GM12878 (cell line): ENCODE results near the gene EBPL. TPM values are rescaled to one million over a fixed set of nuclear protein-coding genes. Genes with fewer than 3 reads are reported as not detected.

Experiments used
- ATAC-seq: fragments of 200-7000 bp; cut with Tn5 transposase; 3 replicates; pipeline ENCODE4 v1.9.1; 2020; ENCODE audit warnings: mild to moderate bottlenecking, moderate library complexity
- BruUV-seq: library from RNA; stranded (reverse); fragments of 400-500 nt; replicated peaks from 2 replicates; lab custom pipeline; 2021; lab: Mats Ljungman, UMichigan
- CTCF ChIA-PET: fragments of 300-600 bp; sonication (Branson Sonifier 250); formaldehyde crosslinking; extraction: SDS; loops from one replicate; lab custom pipeline; 2021; ENCODE audit warnings: inconsistent platforms; lab: Yijun Ruan, JAX
- POLR2A ChIA-PET: fragments of 350-600 bp; formaldehyde crosslinking; extraction: SDS; loops from one replicate; lab custom pipeline; 2021; ENCODE audit warnings: inconsistent platforms; lab: Charles Lee
- RAD21 ChIA-PET: fragments of 300-600 bp; sonication (Branson Sonifier 250); formaldehyde crosslinking; loops from one replicate; lab custom pipeline; 2023; ENCODE audit warnings: antibody characterized with exemption; ENCODE audit not compliant: unreplicated experiment; lab: Charles Lee
- SMC1A ChIA-PET: fragments of 300-600 bp; sonication (Branson Sonifier 250); formaldehyde crosslinking; loops from one replicate; lab custom pipeline; 2023; ENCODE audit not compliant: unreplicated experiment, uncharacterized antibody; lab: Charles Lee
- DNase-seq: peaks from one replicate; pipeline ENCODE4 v3.0.0-alpha.2; 2011; ENCODE audit warnings: low read depth, low spot score
- FAIRE-seq: peaks from 3 replicates; lab custom pipeline; 2011; peaks lifted over from hg19 to GRCh38; lab: Jason Lieb, UNC
- H2AFZ ChIP-seq: 2 replicates; pipeline ENCODE4 v1.6.0; 2011; ENCODE audit warnings: low read depth, low read length, control low read depth; ENCODE audit not compliant: control insufficient read depth
- H3K27ac ChIP-seq: 2 replicates; pipeline ENCODE4 v1.5.1; 2011; ENCODE audit warnings: control low read depth; ENCODE audit not compliant: control insufficient read depth, insufficient read depth
- H3K27me3 ChIP-seq, 2 experiments: replicated peaks in 1 of 2; 2 replicates each; pipeline versions ENCODE4 v1.6.0 to v1.6.1; 2011; ENCODE audit warnings: low read length in 1 of 2; ENCODE audit not compliant: control insufficient read depth in 2 of 2, insufficient read depth in 2 of 2
- H3K36me3 ChIP-seq, 2 experiments: 2 replicates each; pipeline ENCODE4 v1.5.1; 2011; ENCODE audit warnings: low read length in 1 of 2; ENCODE audit not compliant: control insufficient read depth in 2 of 2, insufficient read depth in 2 of 2
- H3K4me1 ChIP-seq: 2 replicates; pipeline ENCODE4 v1.6.1; 2011; ENCODE audit warnings: mild to moderate bottlenecking, low read length, moderate library complexity, mixed read lengths; ENCODE audit not compliant: control insufficient read depth, insufficient read depth
- H3K4me2 ChIP-seq: 2 replicates; pipeline ENCODE4 v1.6.0; 2011; ENCODE audit warnings: control low read depth; ENCODE audit not compliant: control insufficient read depth, insufficient read depth
- H3K4me3 ChIP-seq: fragments of 200-600 bp; sonication (generic); 2 replicates; pipeline ENCODE4 v1.5.1; 2016
- H3K79me2 ChIP-seq: 2 replicates; pipeline ENCODE4 v1.6.0; 2011; ENCODE audit warnings: low read length; ENCODE audit not compliant: control insufficient read depth, insufficient read depth
- H3K9ac ChIP-seq: 2 replicates; pipeline ENCODE4 v1.8.0; 2011; ENCODE audit warnings: low read length, control low read depth, mixed read lengths; ENCODE audit not compliant: control insufficient read depth, insufficient read depth
- H3K9me3 ChIP-seq: replicated peaks from 3 replicates; pipeline ENCODE4 v1.5.1; 2011; ENCODE audit warnings: mild to moderate bottlenecking, low read length; ENCODE audit not compliant: control insufficient read depth, insufficient read depth
- H4K20me1 ChIP-seq: 2 replicates; pipeline ENCODE4 v1.6.0; 2011; ENCODE audit not compliant: control insufficient read depth, insufficient read depth
- HDAC2 ChIP-seq: fragments of 200-600 bp; sonication (generic); IDR thresholded peaks from 2 replicates; pipeline ENCODE4 v1.6.1; 2017
- IKZF2 ChIP-seq, 2 experiments: fragments of 450-650 bp; IDR thresholded peaks; 2 replicates each; pipeline ENCODE4 v1.6.1; 2017; ENCODE audit warnings: mild to moderate bottlenecking in 2 of 2, moderate library complexity in 2 of 2
- RAD21 ChIP-seq: IDR thresholded peaks from 2 replicates; pipeline ENCODE4 v1.6.1; 2011; ENCODE audit warnings: mild to moderate bottlenecking, low read depth, low read length, moderate library complexity; ENCODE audit not compliant: insufficient read depth
- TCF3 ChIP-seq: IDR thresholded peaks from 2 replicates; pipeline ENCODE4 v1.6.1; 2012; ENCODE audit warnings: low read depth, mild to moderate bottlenecking, low read length, borderline replicate concordance; ENCODE audit not compliant: insufficient read depth
- WGBS: methylation state at CpG from one replicate; pipeline ENCODE4 v1.1.6; 2016; ENCODE audit warnings: low lambda C conversion rate; ENCODE audit not compliant: insufficient replicate concordance, insufficient coverage; ENCODE audit errors: missing lambda C conversion rate; 5-methylcytosine and 5-hydroxymethylcytosine counted together
- in situ Hi-C: fragments of 300-500 bp; cut with MboI; formaldehyde crosslinking; loops from 9 replicates; pipeline ENCODE4 v1.14.3; 2018; ENCODE audit warnings: mixed read lengths
- intact Hi-C: fragments of 100-400 bp; cut with micrococcal nuclease; formaldehyde crosslinking; loops from one replicate; pipeline ENCODE4 v1.14.2; 2022; ENCODE audit not compliant: unreplicated experiment
- polyA plus RNA-seq, 11 experiments: library from polyadenylated mRNA; depleted of rRNA in 4 of 11; unstranded in 6 of 11; stranded (reverse) in 5 of 11; fragments of >200 nt; fragmentation: Nextera tagmentation in 4 of 11; fragmentation: Illumina TruSeq in 1 of 11; extraction: Ambion mirVana in 4 of 11; extraction: Trizol in 1 of 11; gene quantifications; 1 replicate in 1 of 11; 2 replicates in 10 of 11; pipeline versions ENCODE4 v1.2.1 to v1.2.3, GENCODE V29; 2011 to 2016; ENCODE audit warnings: inconsistent platforms in 2 of 11, missing spikeins in 2 of 11, low read depth in 1 of 11
- total RNA-seq, 4 experiments: library from RNA; depleted of rRNA in 3 of 4; stranded (reverse); fragments of >200 nt in 3 of 4; fragmentation: Illumina TruSeq in 1 of 4; extraction: Trizol in 1 of 4; gene quantifications; 2 replicates each; pipeline versions ENCODE4 v1.2.1 to v1.2.3, GENCODE V29; 2013 to 2021

The EBPL gene
- total and polyA plus RNA-seq, 10 of the 15 experiments (the other 5 are each of a cell fraction or from before 2014, with no cell fraction given): 6.2 to 72.8 (median 43.5) TPM

DNA sequence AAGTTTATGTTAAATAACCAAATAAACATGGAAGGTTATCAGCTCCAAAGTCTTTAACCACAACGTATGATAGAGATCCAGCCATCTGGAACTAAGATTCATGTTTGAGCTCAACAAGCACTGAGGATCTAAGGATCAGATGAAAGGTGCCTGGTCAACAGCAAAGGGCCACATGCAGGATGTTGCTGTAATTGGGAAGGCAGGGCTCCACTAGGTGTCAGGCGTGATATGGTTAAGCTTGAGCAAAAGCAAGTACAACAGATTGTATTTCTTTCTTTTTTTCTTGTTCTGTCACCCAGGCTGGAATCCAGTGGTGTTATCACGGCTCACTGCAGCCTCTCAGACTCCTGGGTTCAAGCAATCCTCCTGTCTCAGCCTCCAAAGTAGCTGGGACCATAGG lies 12.0 kb downstream of the EBPL start (continued):
- TF ChIP-seq RAD21 (peak; percentile 70), IKZF2 (IDR thresholded peaks at IDR 0.05) (no peak)
- TF ChIP-seq, all 136 proteins: peak for 3

- Histone ChIP-seq H3K27ac (no peak overlapping the region), H3K4me3 (no peak overlapping the region), H3K79me2 (peaks cover 3% of the 10 kb centered on the region), H4K20me1 (no peaks in the 10 kb centered on the region; the same call in 1 of the 2 replicates), H2AFZ (no peak overlapping the region), H3K9me3 (no peaks in the 10 kb centered on the region), H3K4me2 (no peak overlapping the region), H3K36me3 (no peaks in the 10 kb centered on the region), H3K4me1 (peaks cover 4% of the 10 kb centered on the region), H3K27me3 (no peaks in the 10 kb centered on the region), H3K9ac (no peak overlapping the region)
- no TSS peak for BruUV-seq
- in situ Hi-C loops (no loop called here), intact Hi-C loops (no loop called here)
- no peak for TF ChIP-seq TCF3
- no peak for TF ChIP-seq HDAC2
- DNase-seq (no peak), FAIRE-seq (no peak), ATAC-seq (no peak)
- ChIA-PET CTCF (interaction anchor here (1.8 kb wide), 1 partner anchor 113 kb away, joined by 12 read pairs; no protein-coding TSS in a partner anchor), SMC1A (interaction anchor here (1.1 to 1.6 kb wide), 3 partner anchors 11 to 166 kb away, joined by 3 to 9 read pairs (median 4); no protein-coding TSS in a partner anchor), RAD21 (interaction anchor here (0.5 kb wide), 1 partner anchor 115 kb away, joined by 3 read pairs; no protein-coding TSS in a partner anchor), POLR2A (no interaction called here)
- WGBS: 97% methylated on average over 43 of the region's 48 CpGs
Observed at GRCh38 chr13:49678191-49678914, 12.9 kb downstream of the EBPL start.
